GM18517 (cell line): ENCODE results near the gene MELTF.
A peak's percentile ranks its signal among the peaks of the same experiment; 100 is the strongest.

Experiments used
- ATAC-seq: cut with Tn5 transposase; IDR thresholded peaks from one replicate; pipeline ENCODE4 v1.9.1; 2021; ENCODE audit warnings: mild to moderate bottlenecking, moderate library complexity; ENCODE audit not compliant: unreplicated experiment

The MELTF gene

GRCh38 chr3:196995027-196995426 is 34.6 kb downstream of the MELTF start:
- ATAC-seq: no peak

- no peak for ATAC-seq
Measured at GRCh38 chr3:196994056-196994455, 35.6 kb downstream of the MELTF start.

DNA sequence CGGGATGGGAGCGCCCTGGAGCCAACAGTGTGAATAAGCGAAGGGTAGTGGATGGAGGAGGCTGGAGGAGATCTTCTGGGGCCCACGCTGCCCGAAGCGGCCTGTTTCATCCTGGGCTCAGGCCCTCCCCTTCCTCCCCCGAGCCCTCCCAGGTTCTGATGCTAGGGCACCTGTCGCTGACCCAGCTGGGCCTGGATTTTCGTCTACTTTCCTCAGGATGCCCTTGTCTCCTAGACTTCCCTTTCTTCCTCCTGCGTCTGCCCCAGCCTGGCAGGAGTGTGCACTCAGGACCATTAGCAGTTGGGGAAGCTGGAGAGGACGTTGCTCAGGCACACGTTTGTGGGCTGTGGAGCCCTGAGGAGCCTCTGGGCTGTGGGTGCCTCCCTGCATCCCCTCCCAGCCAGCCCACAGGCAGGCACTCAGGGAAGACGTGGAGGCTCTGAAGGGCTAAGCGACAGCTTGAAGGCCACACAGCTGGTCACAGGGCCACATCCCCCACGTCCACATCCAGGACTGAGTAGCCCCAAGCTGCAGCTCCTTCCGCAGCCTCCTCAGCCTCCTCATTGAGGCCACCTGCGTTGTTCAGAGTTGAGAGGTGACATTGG is 37.1 kb downstream of the MELTF start:
- ATAC-seq: no peak

DNA sequence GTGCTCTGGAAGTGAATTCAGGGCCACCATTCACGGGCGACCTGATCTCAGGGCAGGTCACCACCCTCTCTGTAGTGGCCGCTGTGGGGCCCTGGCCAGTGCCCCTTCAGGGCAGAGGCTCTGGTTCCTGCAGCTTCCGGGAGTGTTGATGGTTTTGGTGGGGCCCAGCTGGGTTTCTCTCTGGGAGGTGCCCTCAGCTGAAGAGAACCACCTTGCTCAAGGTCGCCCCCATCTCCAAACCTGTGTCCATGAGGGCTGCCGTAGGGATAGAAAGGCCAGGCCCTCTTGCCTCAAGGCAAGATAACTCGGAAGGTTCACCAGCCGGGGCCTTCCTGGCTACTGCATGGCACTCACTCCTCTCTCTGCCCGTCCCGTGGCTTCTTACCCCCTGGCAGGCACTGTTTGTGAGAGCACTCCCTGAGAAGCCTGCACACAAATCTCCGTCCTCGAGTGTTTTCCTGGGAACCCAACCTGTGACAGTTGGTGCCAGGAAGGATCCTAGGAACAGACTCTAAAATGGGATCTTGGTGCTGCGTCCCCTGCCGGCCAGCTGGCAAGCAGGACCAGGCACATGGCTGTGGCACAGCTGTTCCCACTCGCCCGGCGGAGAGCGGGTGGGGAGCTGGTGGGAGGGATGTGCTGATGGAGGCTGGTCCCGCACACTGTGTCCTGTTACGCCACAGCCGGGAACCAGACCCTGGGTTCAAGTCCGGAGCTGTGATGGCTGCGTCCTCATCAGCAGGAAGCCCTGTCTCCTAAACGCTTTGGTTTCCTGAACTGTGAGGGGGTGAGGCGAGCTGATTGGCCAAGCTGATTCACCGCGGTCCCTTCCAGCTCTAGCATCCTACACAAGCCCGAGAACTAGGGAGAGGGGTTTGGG is 37.8 kb downstream of the MELTF start:
- no peak for ATAC-seq

- ATAC-seq: no peak
Measured at GRCh38 chr3:196990601-196991007, 39.0 kb downstream of the MELTF start.

GRCh38 chr3:196989721-196990262 is 39.8 kb downstream of the MELTF start:
- no peak for ATAC-seq

- ATAC-seq: no peak
Measured at GRCh38 chr3:196988241-196989029, 41.2 kb downstream of the MELTF start.

GRCh38 chr3:196987022-196987421 is 42.6 kb downstream of the MELTF start:
- ATAC-seq: no peak

DNA sequence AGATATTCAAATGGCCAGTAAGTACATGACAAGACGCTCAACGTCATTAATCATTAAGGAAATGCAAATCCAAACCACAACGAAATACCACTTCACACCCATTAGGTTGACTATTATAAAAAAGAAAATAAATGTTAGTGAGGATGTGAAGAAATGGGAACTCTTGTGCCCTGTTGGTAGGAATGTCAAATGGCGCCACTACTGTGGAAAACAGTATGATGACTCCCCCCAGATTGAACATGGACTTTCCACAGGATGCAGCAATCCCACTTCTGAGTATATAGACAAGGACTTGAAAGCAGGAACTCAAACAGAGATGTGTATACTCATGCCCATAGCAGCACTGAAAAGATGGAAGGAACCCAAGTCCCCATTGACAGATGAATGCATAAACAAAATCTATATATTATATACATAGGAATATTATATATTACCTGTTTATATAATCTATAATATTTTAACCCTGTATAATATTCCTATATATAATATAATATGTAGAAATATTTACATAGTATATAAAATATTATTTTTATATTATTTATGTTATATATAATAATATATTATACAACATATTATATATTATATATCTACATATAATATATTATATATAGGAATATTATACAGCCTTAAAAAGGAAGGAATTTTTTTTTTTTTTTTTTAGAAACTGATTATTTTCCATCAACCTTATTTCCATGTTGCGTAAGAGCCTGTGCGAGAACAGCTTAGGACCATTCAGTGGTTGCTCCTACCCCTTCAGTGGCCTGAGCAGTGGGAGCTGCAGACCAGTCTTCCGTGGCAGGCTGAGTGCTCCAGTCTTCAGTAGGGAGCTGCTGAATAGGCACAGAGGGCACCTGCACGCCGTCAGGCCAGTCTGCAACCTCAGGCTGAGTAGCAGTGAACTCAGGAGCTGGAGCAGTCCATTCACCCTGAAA is 43.4 kb downstream of the MELTF start:
- no peak for ATAC-seq

- ATAC-seq: no peak
Measured at GRCh38 chr3:196985298-196985697, 44.3 kb downstream of the MELTF start.

DNA sequence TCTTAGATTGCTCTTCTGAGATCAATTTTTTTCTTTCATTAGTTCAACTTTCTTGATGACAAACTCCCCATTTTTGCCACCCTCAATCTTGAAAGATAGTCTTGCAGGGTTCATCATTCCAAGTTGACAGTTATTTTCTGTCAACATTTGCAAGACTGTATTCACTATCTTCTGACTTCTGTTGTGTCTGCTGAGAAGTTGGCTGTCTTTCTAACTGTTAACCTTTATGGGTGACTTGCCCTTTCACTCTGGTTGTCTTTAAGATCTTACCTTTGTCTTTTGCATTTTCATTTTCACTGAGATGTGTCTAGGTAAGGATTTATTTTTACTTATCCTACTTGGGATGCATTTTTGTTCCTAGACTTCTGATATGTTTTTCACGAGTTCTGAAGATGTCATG is 46.4 kb downstream of the MELTF start:
- ATAC-seq: no peak

DNA sequence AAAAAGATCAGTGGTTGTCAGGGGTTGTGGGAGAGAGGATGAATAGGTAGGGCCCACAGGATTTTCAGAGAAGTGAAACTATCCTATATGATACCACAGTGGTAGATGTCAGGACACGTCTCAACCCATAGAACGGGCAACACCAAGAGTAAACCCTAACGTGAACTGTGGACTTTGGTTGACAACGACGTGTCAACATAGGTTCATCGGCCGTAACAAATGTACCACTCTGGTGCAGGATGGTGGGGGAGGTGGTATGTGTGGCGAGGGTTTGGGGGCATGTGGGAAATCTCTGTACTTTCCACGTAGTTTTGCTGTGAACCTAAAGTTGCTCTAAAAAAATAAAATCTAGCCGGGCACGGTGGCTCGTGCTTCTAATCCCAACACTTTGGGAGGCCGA is 48.0 kb downstream of the MELTF start:
- no peak for ATAC-seq

- no peak for ATAC-seq
Measured at GRCh38 chr3:196979545-196979944, 50.1 kb downstream of the MELTF start.

DNA sequence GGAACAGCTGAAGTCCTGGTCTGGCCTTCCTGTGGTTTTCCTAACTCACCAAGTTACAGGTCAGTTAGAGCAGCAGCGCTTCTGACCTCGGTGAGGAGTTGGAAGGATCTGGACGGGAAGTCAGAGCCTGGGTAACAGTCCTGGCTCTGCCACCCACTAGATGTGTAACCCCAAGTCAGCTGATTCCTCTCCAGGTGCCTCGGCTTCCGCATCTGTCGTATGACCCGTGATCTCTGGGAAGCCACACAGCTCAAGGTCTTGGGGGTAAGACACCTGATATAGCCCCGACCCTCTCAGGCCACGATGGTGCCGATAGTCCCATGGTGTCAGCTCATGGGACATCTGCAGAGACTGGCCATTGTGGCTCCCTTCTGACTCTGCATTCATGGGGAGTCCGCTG is 52.7 kb downstream of the MELTF start:
- ATAC-seq: no peak

DNA sequence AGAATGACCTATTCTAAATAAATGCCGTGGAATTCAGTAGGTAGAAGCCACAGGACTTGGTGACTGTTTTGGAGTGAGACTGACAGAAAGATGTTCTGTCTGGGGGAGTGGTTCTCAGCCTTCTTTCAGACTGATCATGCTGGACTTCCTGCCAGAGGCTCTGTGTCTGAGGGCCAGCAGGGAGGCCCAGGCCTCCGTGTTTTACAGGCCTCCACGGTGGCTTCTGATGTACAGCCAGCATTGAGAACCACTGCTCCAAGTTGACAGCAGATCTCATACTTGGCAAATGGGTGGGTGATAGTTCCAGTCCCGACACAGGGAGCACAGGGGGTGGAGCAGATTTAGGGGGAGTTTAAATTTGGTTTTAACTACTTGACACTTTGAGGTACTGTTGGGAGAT is 54.3 kb downstream of the MELTF start:
- ATAC-seq: no peak

DNA sequence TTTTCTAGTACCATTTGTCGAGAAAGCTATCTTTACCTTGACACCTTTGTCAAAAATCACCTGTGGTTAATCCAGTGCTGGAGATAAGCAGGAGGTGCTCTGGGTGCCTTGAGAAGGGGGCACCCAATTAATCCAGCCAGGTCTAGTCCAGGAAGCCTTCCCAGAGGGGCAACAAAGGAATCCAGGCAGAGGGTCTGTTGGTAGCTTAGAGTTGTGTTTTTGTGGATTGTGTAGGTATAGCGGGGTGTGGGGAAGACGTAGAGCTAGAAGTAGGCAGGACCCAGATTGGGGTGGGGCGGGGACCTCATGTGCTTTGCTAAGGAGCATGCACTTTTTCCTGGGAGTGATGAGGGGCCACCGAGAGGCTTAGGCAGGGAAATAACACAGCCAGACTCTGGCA is 55.0 kb downstream of the MELTF start:
- ATAC-seq: no peak

DNA sequence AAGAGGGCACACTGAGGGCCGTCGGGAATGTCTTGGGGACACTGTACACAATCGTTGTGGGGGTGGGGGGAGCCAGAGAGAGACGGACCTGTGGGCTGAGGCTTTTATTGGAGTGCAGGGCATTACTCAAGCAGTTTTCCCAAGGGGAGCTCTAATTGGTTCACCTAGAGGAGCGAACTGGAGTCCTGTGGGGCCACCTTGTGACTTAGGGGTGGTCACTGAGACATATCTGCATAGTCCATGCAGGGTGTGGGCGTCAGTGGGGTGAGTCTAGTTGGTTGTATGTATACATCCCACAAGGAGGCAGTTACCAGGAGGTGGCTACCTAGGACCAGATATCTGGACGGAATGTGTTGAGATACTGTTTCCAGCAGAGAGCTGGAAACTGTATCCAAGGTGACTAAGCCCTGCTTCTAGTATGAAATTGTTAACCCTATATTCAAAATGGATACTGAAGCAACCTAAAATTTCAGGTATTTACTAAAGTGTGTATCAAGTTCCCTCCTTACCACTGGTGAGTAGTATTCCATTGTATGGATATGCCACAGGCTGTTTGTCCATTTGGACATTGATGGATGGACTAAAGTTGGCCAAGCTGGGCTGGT is 58.4 kb downstream of the MELTF start:
- ATAC-seq: no peak

- no peak for ATAC-seq
Measured at GRCh38 chr3:196970547-196971093, 59.0 kb downstream of the MELTF start.

GRCh38 chr3:196969660-196970546 is 59.7 kb downstream of the MELTF start:
- ATAC-seq: peak; percentile 47
